Keratinocyte (primary cell): Measurements from ENCODE around the gene TSC1. TPM values are rescaled to one million over a fixed set of nuclear protein-coding genes. Genes with fewer than 3 reads are reported as not detected.

Experiments used
- DNase-seq: peaks from one replicate; pipeline ENCODE4 v3.0.0-alpha.2; 2011; ENCODE audit warnings: low read depth, missing footprints, low spot score
- FAIRE-seq: peaks from 2 replicates; lab custom pipeline; 2011; peaks lifted over from hg19 to GRCh38; lab: Jason Lieb, UNC
- H2AFZ ChIP-seq: 2 replicates; pipeline ENCODE4 v1.6.0; 2012; ENCODE audit warnings: low read length, control low read depth, inconsistent platforms; ENCODE audit not compliant: control insufficient read depth
- H3K27ac ChIP-seq: 2 replicates; pipeline ENCODE4 v1.5.1; 2011; ENCODE audit warnings: low read length; ENCODE audit not compliant: control insufficient read depth, insufficient read depth
- H3K27me3 ChIP-seq: 3 replicates; pipeline ENCODE4 v1.6.0; 2011; ENCODE audit warnings: low read length; ENCODE audit not compliant: control insufficient read depth, insufficient read depth; ENCODE audit errors: extremely low read depth
- H3K36me3 ChIP-seq, 2 experiments: 2 replicates in 1 of 2; 3 replicates in 1 of 2; pipeline ENCODE4 v1.5.1; 2011; ENCODE audit warnings: low read length in 2 of 2, mild to moderate bottlenecking in 1 of 2; ENCODE audit not compliant: control insufficient read depth in 2 of 2, insufficient read depth in 2 of 2; ENCODE audit errors: extremely low read depth in 1 of 2
- H3K4me1 ChIP-seq: 3 replicates; pipeline ENCODE4 v1.5.1; 2011; ENCODE audit warnings: low read length; ENCODE audit not compliant: control insufficient read depth, insufficient read depth; ENCODE audit errors: extremely low read depth
- H3K4me2 ChIP-seq: 3 replicates; pipeline ENCODE4 v1.6.0; 2011; ENCODE audit warnings: low read depth, low read length; ENCODE audit not compliant: control insufficient read depth, insufficient read depth; ENCODE audit errors: extremely low read depth
- H3K4me3 ChIP-seq, 3 experiments: fragments of 200-600 bp in 1 of 3; sonication (generic) in 1 of 3; 2 replicates in 2 of 3; 3 replicates in 1 of 3; pipeline ENCODE4 v1.5.1; 2011 to 2016; ENCODE audit warnings: low read length in 3 of 3, mild to moderate bottlenecking in 3 of 3, control low read depth in 2 of 3, inconsistent platforms in 1 of 3, low read depth in 1 of 3, mixed read lengths in 1 of 3, mixed run types in 1 of 3, moderate library complexity in 1 of 3; ENCODE audit not compliant: control insufficient read depth in 2 of 3, insufficient read depth in 2 of 3; ENCODE audit errors: extremely low read depth in 1 of 3
- H3K79me2 ChIP-seq: 2 replicates; pipeline ENCODE4 v1.6.0; 2012; ENCODE audit warnings: low read length; ENCODE audit not compliant: control insufficient read depth, insufficient read depth
- H3K9ac ChIP-seq: 3 replicates; pipeline ENCODE4 v1.6.0; 2011; ENCODE audit warnings: low read length; ENCODE audit not compliant: control insufficient read depth, insufficient read depth; ENCODE audit errors: extremely low read depth
- H3K9me1 ChIP-seq: 3 replicates; pipeline ENCODE4 v1.6.0; 2011; ENCODE audit warnings: low read length; ENCODE audit not compliant: control insufficient read depth, insufficient read depth; ENCODE audit errors: extremely low read depth
- H3K9me3 ChIP-seq: 2 replicates; pipeline ENCODE4 v1.5.1; 2012; ENCODE audit warnings: low read depth, low read length; ENCODE audit not compliant: control insufficient read depth
- H4K20me1 ChIP-seq: 3 replicates; pipeline ENCODE4 v1.6.0; 2011; ENCODE audit warnings: low read length; ENCODE audit not compliant: control insufficient read depth, insufficient read depth; ENCODE audit errors: extremely low read depth
- EZH2 ChIP-seq: IDR thresholded peaks from one replicate; pipeline ENCODE4 v1.6.1; 2012; ENCODE audit warnings: inconsistent platforms, mild to moderate bottlenecking, low read length, moderate library complexity
- dilution Hi-C: fragments of 300-500 bp; cut with MboI; formaldehyde crosslinking; loops from one replicate; pipeline ENCODE4 v1.7.0; 2020; ENCODE audit warnings: low sequenced_read_pairs; ENCODE audit not compliant: extremely low pct_ligation_motif_present
- polyA plus RNA-seq, 5 experiments: library from polyadenylated mRNA; depleted of rRNA in 3 of 5; stranded (reverse) in 3 of 5; stranded (forward) in 1 of 5; unstranded in 1 of 5; fragments of >200 nt; gene quantifications; 1 replicate in 1 of 5; 2 replicates in 3 of 5; 3 replicates in 1 of 5; pipeline versions ENCODE4 v1.2.1 to v1.2.3, GENCODE V29; 2011 to 2012; ENCODE audit warnings: missing spikeins in 2 of 5, low read depth in 1 of 5, low replicate concordance in 1 of 5
- TF ChIP-seq, protein P1 (sequence below), 3 experiments: IDR thresholded peaks in 1 of 3; conservative IDR thresholded peaks in 1 of 3; optimal IDR thresholded peaks in 1 of 3; 2 replicates in 2 of 3; 3 replicates in 1 of 3; pipeline versions ENCODE3 to v1.5.1; 2011; ENCODE audit warnings: low read length in 3 of 3, mild to moderate bottlenecking in 3 of 3, moderate library complexity in 2 of 3, control low read depth in 1 of 3, inconsistent platforms in 1 of 3; ENCODE audit not compliant: insufficient read depth in 2 of 3; ENCODE audit errors: extremely low read depth in 1 of 3

TSC1 gene
- polyA plus RNA-seq, 1 donor (not counting 4 experiments of a cell fraction or from before 2014, with no cell fraction given), result 26.1 TPM

DNA sequence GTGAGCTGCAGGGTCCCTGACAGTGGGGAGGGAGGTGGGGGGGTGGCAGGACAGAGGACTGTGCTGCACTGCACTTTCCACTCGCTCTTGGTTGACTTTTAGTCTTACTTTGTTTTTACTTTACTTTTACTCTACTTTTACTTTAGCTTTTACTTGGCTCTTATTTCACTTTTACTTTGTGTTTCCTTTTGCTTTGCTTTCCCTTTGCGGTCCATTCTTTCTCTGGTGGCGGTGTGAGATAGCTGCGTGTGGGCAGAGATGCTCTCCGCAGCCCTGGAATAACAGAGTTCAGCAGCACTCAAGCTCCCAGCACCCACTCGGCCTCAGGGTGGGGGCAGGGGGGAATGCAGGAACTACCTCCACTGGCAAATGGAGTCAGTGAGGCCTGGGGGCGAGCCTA is 71.0 kb downstream of the TSC1 start:
- TF ChIP-seq EZH2, result no peak
- TF ChIP-seq, protein P1, sequence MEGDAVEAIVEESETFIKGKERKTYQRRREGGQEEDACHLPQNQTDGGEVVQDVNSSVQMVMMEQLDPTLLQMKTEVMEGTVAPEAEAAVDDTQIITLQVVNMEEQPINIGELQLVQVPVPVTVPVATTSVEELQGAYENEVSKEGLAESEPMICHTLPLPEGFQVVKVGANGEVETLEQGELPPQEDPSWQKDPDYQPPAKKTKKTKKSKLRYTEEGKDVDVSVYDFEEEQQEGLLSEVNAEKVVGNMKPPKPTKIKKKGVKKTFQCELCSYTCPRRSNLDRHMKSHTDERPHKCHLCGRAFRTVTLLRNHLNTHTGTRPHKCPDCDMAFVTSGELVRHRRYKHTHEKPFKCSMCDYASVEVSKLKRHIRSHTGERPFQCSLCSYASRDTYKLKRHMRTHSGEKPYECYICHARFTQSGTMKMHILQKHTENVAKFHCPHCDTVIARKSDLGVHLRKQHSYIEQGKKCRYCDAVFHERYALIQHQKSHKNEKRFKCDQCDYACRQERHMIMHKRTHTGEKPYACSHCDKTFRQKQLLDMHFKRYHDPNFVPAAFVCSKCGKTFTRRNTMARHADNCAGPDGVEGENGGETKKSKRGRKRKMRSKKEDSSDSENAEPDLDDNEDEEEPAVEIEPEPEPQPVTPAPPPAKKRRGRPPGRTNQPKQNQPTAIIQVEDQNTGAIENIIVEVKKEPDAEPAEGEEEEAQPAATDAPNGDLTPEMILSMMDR (optimal IDR thresholded peaks at IDR 0.05 in 1 of 3, IDR thresholded peaks at IDR 0.05 in 1 of 3, conservative IDR thresholded peaks at IDR 0.05 in 1 of 3; ENCODE audit: extremely low read depth in 1 of 3, insufficient read depth in 2 of 3, low read length in 3 of 3), result no peak
- Histone ChIP-seq H3K36me3 (no peaks in the 10 kb centered on the region), H3K9me3 (no peaks in the 10 kb centered on the region), H3K4me1 (no peaks in the 10 kb centered on the region), H3K4me2 (no peak overlapping the region), H3K27me3 (no peaks in the 10 kb centered on the region), H2AFZ (no peak overlapping the region), H3K9me1 (no peaks in the 10 kb centered on the region), H4K20me1 (no peaks in the 10 kb centered on the region), H3K79me2 (no peaks in the 10 kb centered on the region), H3K27ac (no peak overlapping the region), H3K9ac (no peak overlapping the region), H3K4me3 (no peak overlapping the region)
- FAIRE-seq (no peak), DNase-seq (no peak)
- dilution Hi-C loops, result no loop called here

DNA sequence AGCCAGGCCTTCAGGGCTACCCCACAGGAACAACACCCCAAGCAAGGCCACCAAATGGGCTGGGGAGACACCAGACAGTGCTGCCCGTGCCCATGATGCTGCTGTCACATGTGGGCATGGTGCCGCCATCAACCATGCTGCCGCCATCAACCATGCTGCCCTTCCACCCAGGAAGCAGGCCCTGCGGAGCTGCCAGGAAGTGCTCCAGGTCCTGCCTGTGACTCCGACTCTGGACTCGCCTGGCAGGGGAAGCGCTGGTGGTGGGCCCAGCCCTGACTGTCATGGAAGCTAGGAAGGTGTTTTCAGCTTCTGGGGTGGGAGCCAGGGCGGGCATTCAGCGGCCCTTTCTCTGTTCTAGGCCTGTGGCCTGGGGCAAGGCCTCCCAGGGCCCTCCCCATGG is 75.2 kb downstream of the TSC1 start:
- no peak overlapping the region for H3K4me2 ChIP-seq
- H3K4me1 ChIP-seq, result no peaks in the 10 kb centered on the region
- DNase-seq (no peak), FAIRE-seq (no peak)
- no peaks in the 10 kb centered on the region for H3K79me2 ChIP-seq
- no peaks in the 10 kb centered on the region for H3K27me3 ChIP-seq
- H3K9ac ChIP-seq, result no peak overlapping the region
- H3K9me3 ChIP-seq, result no peaks in the 10 kb centered on the region
- TF ChIP-seq, protein P1 (optimal IDR thresholded peaks at IDR 0.05 in 1 of 3, IDR thresholded peaks at IDR 0.05 in 1 of 3, conservative IDR thresholded peaks at IDR 0.05 in 1 of 3; ENCODE audit: extremely low read depth in 1 of 3, insufficient read depth in 2 of 3, low read length in 3 of 3), result no peak
- TF ChIP-seq EZH2, result no peak
- no peaks in the 10 kb centered on the region for H4K20me1 ChIP-seq
- H3K36me3 ChIP-seq, result no peaks in the 10 kb centered on the region
- H3K4me3 ChIP-seq, result no peak overlapping the region
- dilution Hi-C loops, result no loop called here
- H2AFZ ChIP-seq, result no peak overlapping the region
- no peak overlapping the region for H3K27ac ChIP-seq
- H3K9me1 ChIP-seq, result no peaks in the 10 kb centered on the region
